NCI-H2107 treated with DMSO at 0.1 percent for 48 hours (cell line): Measurements from ENCODE around the gene LMO1.

Experiments
- DNase-seq: peaks from one replicate; lab custom pipeline; 2025; ENCODE audit not compliant: unreplicated experiment; lab: John Stamatoyannopoulos, UW

Gene LMO1

DNA sequence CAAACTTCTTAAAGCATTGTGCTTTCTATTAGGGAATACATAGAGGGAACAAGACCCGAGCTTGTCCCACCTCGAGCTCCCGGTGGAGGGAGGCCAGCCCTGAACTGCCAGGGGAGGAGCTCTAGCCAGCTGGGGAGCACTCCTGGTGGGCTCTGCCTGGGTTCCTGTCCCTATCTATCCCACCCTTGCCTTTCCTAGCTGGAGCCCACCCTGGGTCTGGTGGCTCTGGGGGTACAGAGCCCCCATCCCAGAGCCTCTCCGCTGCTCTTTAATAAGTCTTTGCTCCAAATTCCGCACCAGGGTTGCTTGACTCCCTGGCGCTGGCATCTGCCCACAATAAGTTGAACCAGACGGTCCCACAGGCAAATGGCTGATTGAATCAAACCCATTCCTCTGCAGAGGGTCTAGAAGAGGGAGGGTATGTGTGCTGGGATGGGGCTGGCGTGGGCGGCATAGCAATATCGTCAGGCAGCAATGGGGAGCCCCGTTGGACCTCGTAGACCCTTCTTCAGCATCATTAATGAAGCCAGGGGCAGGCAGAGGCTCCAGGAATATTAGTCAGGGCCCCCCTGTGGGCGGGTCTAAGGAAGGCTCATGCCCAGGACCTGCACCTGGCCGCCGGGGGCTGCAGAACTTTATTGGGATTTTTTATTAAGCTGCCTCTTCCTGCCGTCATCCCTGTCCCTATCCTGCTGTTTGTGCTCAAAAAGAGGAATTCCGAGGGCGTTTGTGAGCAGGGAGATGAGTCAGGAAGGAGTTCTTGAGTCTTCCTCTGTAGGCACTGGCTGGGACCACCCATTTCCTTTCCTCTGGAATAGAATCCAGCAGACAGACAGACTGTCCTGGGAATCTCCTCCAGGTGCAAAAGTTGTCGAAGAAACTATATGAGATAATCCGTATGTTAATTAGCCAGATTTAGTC, 56.3 kb downstream of the LMO1 start:
- DNase-seq: no peak

DNA sequence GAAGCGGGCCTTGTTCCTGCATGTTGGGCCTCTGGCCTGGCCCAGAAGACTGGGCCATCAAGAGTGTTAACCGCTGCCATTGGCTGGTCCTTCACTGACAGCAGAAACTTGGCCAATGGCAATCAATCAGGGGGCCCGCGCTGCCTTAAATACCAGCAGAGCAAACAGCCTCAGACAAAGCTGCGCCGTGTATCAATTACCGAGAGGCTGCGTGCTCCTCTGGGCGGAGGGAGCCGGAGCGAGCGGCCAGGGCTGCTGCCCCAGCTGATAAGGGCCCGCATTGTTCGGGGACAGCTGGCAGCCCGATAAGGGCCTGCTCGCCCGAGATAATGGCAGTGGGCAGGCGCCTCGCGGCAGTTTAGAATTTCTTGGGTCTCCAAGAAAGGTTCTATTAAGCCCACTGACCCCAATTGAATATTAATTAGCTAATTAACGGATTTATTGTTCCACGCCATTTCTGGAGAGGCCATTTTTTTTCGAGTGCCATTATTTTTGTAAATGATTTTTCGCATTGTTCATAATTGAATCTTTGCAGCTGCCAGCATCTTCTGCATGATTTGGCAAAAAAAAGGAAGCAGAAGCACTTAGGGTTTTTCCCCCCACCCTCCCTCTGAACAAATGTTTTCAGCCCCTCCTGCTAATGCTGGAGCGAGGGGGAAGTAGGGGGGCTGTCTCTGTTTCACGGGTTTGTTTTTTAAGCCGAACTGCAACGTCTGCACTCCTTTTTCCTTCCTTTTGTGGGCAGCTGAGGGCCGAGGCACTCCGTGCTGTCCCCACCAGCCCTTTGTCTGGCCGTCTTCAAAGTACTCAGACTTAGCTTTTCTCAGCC, 57.2 kb downstream of the LMO1 start:
- DNase-seq: peak; percentile 83

DNA sequence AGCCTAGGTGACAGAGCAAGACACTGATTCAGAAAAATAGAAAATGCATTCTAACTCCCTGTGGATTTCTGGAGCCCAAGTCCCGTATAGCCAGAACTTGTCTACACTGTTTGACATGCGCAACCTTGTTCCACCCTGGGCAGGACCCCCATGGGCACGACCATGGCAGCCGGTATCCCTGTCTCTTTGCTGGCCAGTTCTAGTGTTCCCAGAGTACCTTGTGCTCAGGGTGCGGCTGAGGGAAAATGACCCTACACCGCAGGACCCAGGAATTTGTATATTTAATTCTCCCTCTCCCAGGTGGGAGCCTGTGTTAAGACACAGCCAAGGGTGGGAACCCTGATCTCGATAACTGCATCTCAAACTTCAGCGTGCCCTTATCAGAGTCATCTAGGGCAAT, 58.1 kb downstream of the LMO1 start:
- DNase-seq: no peak

DNA sequence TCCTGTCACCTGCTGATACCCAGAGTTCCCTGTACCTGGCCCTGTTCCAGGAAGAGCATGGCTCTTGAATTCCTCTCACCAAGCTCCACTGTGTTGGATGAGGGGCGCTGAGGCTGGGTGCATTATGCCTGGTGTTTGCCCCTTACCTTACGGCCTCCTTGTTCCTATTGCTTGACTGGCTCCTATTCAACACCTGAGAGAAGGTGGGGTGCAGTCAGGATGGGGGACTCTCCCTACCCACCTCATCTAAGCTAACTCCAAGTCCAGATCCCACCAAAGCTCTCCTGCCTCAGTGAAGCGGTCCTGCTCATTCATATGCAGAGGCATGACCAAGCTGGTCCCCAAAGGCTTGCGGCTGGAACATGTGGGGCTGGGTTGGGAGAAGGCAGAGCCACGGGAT, 59.1 kb downstream of the LMO1 start:
- DNase-seq: no peak

DNA sequence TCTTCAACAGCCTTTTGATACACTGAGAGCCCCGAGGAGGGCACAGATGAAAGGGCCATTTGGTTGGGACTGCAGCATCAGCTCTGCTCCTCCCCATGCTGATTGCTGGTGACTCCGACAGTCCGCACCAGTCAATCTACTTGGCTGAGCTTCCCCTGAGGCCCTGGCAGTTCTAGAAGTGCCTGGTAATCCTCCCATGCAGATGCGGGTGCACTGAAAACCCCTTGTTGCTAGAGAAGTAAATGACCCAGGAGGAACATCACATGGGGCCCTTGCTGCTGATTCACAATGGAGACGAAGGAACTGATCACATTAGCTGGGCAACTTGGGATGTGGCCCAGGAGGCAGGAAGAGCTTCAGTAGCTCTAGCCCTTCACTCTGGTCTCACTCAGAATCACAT, 59.7 kb downstream of the LMO1 start:
- DNase-seq: no peak

DNA sequence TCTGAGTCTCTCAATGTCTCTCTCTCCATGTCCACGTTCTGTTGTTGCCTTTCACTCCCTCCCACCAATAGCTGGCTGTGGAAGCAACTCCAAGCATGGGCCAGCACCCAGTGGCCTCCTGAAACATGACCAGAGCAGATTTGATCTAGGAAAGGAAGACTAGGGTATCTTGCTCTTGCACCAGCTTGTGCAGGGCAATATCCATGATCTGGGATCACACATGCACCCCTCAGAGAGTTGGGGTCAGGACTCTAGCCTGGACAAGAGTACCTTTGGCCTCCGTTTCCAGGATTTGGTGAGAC, 60.3 kb downstream of the LMO1 start:
- no peak for DNase-seq

DNA sequence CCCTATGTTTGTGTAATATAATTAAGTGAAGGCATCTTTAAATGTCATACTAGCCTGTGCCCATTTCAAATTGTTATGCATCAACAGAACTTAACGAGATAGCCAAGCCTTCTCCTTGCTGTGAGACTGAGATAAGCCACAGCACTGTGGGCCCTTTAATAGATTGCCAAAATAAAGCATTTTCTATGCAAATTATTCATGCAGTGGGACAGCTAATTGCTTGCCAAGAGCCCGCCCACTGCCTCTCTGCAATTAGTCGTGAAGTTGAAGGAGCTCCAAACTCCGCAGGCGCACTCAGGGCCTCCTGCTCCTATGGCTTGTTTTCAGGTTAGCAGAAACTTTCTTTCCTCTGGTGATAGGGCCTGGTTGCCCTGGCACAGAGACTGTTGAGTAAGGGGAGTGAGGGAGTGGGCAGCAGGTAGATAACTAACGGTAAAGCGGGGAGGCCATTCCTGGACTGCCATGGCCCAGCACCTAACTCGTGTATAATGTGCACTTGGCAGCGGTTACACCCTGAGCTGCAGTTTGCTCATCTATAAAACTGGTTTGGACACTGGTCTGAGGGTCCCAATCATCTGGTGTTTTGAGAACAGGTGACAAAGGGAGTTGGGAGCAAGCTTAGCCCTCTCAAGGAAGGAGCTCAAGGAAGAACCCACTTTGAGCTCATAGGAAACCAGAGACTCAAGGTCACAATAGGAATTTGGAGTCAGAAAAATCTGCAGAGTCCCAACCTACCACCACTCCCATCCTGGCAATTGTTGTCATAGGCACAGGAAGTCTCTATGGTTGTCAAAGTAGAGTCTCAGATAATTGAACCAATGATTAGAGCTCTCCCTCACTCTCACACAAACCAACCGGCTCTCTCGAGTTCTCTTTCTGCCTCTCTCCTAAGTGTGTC, 60.9 kb downstream of the LMO1 start:
- no peak for DNase-seq

DNA sequence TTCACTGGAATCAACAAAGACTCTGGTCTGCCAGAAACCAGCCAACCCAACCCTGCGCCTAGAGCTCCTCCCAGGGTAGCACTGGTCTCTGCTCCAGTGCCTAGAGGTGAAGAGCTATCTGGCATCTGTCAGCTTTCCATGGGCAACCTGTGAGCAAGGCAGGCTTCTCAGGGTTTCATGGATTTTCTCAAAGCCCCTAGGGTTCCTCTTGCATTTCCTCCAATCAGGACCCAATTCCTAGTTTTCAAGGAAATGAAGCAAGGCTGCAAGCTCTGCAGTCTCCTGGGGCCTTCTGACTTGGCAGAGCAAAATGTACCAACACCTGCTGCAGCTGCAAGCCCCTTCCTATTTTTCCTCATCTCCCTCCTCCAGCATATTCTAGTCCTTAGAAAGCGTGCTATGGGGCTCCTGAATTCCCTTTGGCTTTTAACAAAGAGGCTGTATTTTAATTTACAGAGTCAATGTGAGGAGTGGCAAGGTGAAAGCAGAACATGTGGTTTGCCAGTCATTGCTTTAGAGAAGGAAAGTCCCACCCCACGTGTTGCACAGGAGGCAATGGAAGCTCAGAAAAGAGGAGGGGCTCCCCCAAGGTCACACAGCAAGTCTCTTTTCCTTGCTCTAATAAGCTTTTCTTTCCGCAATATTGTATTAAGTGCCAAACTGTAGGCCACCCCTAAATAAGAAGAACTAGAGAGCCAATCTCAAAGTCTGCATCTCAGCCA, 61.9 kb downstream of the LMO1 start:
- DNase-seq: peak; percentile 32

DNA sequence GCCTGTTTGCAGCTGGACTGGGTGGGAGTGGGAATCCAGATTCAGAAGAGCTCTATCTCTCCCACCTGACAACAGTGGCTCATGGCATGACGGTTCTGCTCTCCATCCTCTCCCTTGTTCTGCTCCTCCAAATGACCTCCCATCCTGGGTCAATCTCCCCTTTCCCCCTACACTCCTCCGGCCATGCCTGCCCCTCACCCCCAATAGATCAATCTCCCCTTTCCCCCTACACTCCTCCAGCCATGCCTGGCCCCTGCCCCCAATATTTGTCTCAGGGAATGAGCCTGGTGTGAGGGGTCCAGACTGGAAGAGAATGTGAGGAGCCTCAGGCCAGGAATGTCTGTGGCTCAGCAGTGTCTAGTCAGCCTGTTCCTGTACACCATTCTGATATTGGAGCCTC, 64.0 kb downstream of the LMO1 start:
- DNase-seq: no peak

DNA sequence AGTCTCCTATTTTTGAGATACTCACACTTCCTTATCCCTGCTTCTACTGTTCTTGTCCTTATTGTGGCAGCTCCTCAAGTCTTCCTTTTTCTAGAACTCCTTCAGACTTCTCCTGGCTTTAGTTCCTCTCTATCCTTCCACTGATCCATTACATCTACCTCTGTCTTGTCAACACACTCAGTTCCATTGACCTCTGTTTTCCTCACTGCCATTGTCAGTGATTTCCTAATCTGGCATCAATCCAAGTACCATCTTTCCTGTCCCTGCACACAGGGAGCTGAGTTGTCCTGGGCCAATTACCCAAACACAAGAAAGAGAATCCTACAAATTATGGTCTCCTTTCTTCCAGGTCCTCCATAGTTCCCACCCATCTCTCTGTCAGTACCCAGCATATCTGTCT, 66.9 kb downstream of the LMO1 start:
- DNase-seq: no peak

DNA sequence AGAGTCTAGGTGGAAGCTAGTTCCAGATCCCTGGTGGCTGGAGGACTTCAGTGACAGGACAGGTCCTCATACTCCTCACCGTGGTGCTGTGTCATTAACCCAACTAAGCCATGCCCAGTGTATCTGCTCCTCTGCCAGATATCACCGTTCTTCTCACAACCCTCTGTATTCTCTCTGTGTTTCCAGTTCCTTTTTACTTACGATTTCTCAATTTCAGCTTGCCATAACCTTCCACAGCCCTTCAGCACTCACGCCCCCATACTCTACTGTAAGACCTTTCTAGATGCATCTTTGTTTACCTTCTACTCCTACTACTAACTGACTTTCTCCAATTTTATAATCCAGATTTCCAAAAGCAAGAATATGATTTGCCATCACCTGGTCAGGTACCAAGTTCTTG, 68.7 kb downstream of the LMO1 start:
- DNase-seq: no peak

DNA sequence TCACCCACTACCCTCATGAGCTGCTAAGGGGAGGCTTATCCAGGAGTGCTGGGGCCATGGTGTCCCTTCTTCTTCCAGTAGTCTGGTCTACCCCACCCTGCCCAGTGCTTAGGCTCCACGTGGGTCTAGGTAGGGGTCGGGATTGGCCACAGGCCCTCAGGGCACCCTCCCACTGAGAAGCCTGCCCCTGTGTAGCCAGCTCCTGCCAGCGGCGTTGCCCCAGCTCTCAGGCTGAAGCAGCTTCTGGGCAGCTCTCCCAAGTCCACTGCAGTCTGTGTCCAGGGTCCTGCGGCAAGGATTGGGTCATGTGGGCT, 70.8 kb downstream of the LMO1 start:
- no peak for DNase-seq

DNA sequence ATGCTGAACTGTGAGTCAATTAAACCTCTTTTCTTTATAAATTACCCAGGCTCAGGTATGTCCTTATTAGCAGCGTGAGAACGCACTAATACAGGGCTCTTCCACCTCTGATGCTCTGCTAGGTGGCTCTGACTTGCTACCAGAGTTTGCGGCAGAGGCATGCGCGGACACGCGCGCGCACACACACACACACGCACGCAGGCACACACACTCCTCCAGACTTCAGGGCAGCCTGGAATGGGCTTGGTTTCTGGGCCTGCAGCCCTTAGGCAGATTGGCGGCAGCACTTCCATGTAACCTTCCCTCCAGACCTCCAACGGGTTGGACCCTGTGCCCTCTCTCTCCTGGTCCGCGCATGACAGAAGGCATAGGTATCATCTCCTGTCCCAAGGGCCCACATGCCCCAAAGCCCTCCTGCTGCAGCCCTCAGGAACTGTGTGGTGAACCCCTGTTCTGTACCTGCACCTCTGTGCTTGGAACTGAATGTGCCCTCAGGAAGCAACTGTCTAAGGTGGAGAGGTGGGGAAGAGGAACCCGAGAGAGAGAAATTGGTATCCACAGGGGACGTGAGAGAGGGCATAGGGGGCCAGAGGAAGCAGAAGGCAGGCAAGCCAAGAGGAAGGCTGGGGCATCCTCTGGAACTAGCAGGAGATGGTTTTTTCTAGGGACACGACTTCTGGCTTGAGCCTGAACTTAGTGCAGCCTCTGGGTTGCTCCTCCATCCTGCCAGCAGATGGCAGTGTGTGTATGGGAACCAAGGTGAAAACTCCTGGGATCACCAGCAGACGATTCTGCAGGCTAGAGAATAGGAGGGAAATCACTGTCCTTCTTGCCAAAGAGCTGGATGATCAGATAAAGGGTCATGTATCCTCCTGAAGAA, 71.4 kb downstream of the LMO1 start:
- DNase-seq: peak; percentile 79

DNA sequence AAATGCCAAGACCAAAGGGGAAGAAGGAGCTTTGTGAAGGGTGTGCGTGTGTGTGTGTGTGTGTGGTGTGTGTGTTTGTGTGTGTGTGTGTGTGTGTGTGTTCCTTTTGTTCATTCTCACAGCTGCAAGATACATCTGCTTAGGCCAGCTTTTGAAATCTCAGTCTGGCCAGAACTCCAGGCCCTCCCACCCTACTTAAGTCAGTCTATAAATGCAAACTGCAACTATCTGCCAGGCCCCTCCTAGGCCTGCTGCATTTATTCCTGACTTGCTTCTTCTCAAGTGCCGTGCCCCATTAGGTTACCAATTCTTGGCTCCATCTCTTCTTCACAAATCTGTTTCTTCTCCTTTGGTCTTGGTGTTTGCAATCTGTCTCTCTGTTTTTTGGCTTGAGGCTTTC, 73.2 kb downstream of the LMO1 start:
- no peak for DNase-seq

DNA sequence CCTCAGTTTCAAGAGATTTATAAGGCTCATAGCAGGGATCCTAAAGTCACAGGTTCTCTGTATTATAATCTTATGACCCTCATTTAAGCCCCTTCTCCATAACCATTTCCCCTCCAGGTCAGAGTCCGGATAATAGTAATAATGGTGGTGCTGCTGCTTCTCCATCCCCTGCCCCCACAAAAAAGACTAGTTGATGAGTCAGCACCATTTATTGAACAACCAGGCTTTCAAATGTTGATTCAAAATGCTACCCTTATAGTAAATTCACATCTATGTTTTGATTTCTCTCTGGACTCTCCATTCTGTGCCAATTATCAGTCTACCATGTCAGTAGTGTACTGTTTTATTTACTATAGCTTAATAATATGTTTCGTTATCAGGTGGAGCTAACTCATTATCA, 77.2 kb downstream of the LMO1 start:
- no peak for DNase-seq

DNA sequence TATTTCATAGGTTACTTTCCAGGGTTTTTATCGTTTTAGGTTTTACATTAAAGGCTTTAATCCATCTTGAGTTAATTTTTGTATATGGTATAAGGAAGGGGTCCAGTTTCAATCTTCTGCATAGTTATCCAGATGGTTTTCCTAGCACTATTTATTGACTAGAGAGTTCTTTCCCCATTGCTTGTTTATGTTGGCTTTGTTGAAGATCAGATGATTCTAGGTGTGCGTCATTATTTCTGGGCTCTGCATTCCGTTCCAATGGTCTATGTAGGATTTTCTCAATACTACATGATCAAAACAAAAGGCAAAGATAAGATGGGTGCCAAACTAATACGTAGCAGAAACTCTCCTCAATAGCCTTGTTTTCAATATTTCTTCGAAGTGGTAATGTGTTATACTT, 80.6 kb downstream of the LMO1 start:
- DNase-seq: no peak

DNA sequence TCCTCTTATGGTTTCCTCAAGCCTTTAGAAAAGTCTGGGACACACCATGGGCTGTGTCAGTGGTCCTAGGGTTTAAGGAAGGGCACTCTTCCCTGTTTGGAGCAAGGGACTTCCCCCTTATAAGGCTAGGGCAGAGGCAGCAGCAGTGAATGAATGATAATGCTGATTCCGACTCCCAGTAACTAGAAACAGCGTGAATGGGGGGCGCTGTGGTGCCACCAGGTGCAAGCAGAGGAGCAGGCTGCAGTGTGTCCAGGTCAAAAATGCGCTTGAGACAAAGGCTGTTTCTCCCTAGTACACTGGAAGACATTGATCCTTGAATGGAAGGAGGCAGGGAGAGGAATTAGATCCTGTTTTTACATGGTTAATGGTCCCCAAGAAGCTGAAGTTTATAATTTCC, 83.2 kb downstream of the LMO1 start:
- DNase-seq: no peak

DNA sequence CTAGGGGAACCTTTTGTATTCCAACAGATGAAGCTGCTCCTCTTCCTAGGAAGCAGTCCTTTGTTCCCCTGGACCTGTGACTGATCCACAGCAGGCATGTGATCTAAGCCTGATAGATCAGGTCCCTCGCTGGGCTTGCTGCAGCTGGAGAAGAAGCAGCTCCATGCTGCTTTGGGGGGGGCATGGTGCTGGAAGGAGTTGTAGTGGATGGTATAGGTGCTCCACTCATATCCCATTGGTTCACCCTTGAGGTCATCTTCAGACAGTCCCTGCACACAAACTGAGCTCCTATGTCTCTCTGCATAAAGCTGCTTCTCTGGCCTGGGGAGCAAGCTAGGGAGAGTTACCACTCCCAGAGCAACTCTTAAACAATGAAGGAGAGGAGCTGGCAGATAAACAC, 85.4 kb downstream of the LMO1 start:
- DNase-seq: no peak

DNA sequence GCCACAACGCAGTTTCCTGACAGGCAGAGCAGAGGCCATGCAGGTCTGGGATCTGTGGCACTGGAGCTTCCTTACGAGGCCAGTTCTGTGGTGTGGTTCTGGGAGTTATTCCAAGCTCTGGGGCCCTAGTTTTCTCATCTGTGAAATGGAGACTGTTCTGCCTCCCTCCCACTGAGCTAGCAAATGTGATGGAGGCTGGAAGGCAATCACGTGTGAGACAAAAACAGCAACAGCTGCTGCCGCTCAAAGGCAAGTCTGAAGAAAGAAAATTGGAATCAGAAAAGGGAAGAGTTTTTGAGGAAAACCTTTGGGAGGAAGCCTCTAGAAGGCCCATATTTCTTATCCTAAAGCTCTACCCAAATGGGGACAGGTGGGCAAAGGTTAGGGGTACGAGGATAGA, 86.5 kb downstream of the LMO1 start:
- no peak for DNase-seq
